ENCODE measurements around the gene ART3. TPM values are rescaled to one million over a fixed set of nuclear protein-coding genes. Genes with fewer than 3 reads are reported as not detected.

The ART3 gene
- total and polyA plus RNA-seq, 9 of the 15 experiments (the other 6 are each of a cell fraction or from before 2014, with no cell fraction given): 0.69 to 1.4 (median 1.1) TPM; not detected in 1

Other genes starting within 250 kb of the ART3 start
Only the 7 nearest of the 10 such genes appear.
- 6.8 and 10.3 TPM in 2 replicates for gene NAAA, start 133.7 kb upstream of the ART3 start, total RNA-seq (2014; rRNA removed)
- 5.1 and 5.2 TPM in 2 replicates for gene NAAA, start 133.7 kb upstream of the ART3 start, total RNA-seq (2014; rRNA removed; fragmentation: Illumina TruSeq; extraction: Trizol)
- gene NAAA, start 133.7 kb upstream of the ART3 start, total RNA-seq (2015; rRNA removed; fragmentation: Illumina TruSeq; extraction: Trizol): 6.6 and 6.7 TPM in 2 replicates
- 5.4 and 7.5 TPM in 2 replicates for gene NAAA, start 133.7 kb upstream of the ART3 start, total RNA-seq (2021)
- gene NAAA, start 133.7 kb upstream of the ART3 start, polyA plus RNA-seq (2011; rRNA removed): 6.0 and 7.9 TPM in 2 replicates
- gene NAAA, start 133.7 kb upstream of the ART3 start, polyA plus RNA-seq (2014; fragmentation: Illumina TruSeq; extraction: Trizol): 5.9 and 6.4 TPM in 2 replicates
- 1 to 10 TPM; 1.3 to 1.9 TPM for gene NAAA, start 133.7 kb upstream of the ART3 start, polyA plus RNA-seq (2014; fragmentation: Nextera tagmentation; extraction: Ambion mirVana)
- gene NAAA, start 133.7 kb upstream of the ART3 start, polyA plus RNA-seq (2014; rRNA removed): 7.3 and 9.4 TPM in 2 replicates
- 28.2 and 42.6 TPM in 2 replicates for gene SDAD1, start 83.8 kb upstream of the ART3 start, total RNA-seq (2014; rRNA removed)
- 54.1 and 64.9 TPM in 2 replicates for gene SDAD1, start 83.8 kb upstream of the ART3 start, total RNA-seq (2014; rRNA removed; fragmentation: Illumina TruSeq; extraction: Trizol)
- gene SDAD1, start 83.8 kb upstream of the ART3 start, total RNA-seq (2015; rRNA removed; fragmentation: Illumina TruSeq; extraction: Trizol): 46.6 and 48.6 TPM in 2 replicates
- 47.8 and 54.3 TPM in 2 replicates for gene SDAD1, start 83.8 kb upstream of the ART3 start, total RNA-seq (2021)
- gene SDAD1, start 83.8 kb upstream of the ART3 start, polyA plus RNA-seq (2011; rRNA removed): 21.7 and 30.4 TPM in 2 replicates
- 57.4 and 61.7 TPM in 2 replicates for gene SDAD1, start 83.8 kb upstream of the ART3 start, polyA plus RNA-seq (2014; fragmentation: Illumina TruSeq; extraction: Trizol)
- 100 to 1,000 TPM in 1 of 2 experiments, 10 to 100 TPM in 1; 71.4 to 115 TPM for gene SDAD1, start 83.8 kb upstream of the ART3 start, polyA plus RNA-seq (2014; fragmentation: Nextera tagmentation; extraction: Ambion mirVana)
- 30.3 and 32.1 TPM in 2 replicates for gene SDAD1, start 83.8 kb upstream of the ART3 start, polyA plus RNA-seq (2014; rRNA removed)
- not detected in 2 replicates for gene CXCL9, start 67.2 kb upstream of the ART3 start, total RNA-seq (2014; rRNA removed)
- gene CXCL9, start 67.2 kb upstream of the ART3 start, total RNA-seq (2014; rRNA removed; fragmentation: Illumina TruSeq; extraction: Trizol): not detected in 2 replicates
- not detected in 2 replicates for gene CXCL9, start 67.2 kb upstream of the ART3 start, total RNA-seq (2015; rRNA removed; fragmentation: Illumina TruSeq; extraction: Trizol)
- gene CXCL9, start 67.2 kb upstream of the ART3 start, total RNA-seq (2021): not detected in 2 replicates
- not detected in 2 replicates for gene CXCL9, start 67.2 kb upstream of the ART3 start, polyA plus RNA-seq (2011; rRNA removed)
- not detected in 2 replicates for gene CXCL9, start 67.2 kb upstream of the ART3 start, polyA plus RNA-seq (2014; fragmentation: Illumina TruSeq; extraction: Trizol)
- gene CXCL9, start 67.2 kb upstream of the ART3 start, polyA plus RNA-seq (2014; fragmentation: Nextera tagmentation; extraction: Ambion mirVana): not detected
- gene CXCL9, start 67.2 kb upstream of the ART3 start, polyA plus RNA-seq (2014; rRNA removed): not detected in 2 replicates
- not detected in 2 replicates for gene CXCL10, start 51.2 kb upstream of the ART3 start, total RNA-seq (2014; rRNA removed)
- gene CXCL10, start 51.2 kb upstream of the ART3 start, total RNA-seq (2014; rRNA removed; fragmentation: Illumina TruSeq; extraction: Trizol): not detected in 2 replicates
- 0.15 TPM in 1 of 2 replicates, not detected in the other for gene CXCL10, start 51.2 kb upstream of the ART3 start, total RNA-seq (2015; rRNA removed; fragmentation: Illumina TruSeq; extraction: Trizol)
- 0.18 TPM in 1 of 2 replicates, not detected in the other for gene CXCL10, start 51.2 kb upstream of the ART3 start, total RNA-seq (2021)
- gene CXCL10, start 51.2 kb upstream of the ART3 start, polyA plus RNA-seq (2011; rRNA removed): not detected in 2 replicates
- not detected in 2 replicates for gene CXCL10, start 51.2 kb upstream of the ART3 start, polyA plus RNA-seq (2014; fragmentation: Illumina TruSeq; extraction: Trizol)
- gene CXCL10, start 51.2 kb upstream of the ART3 start, polyA plus RNA-seq (2014; fragmentation: Nextera tagmentation; extraction: Ambion mirVana): under 1 TPM in 1 of 2 experiments, not detected in 1; 0.06 TPM
- 0.08 TPM in 1 of 2 replicates, not detected in the other for gene CXCL10, start 51.2 kb upstream of the ART3 start, polyA plus RNA-seq (2014; rRNA removed)
- 3.3 and 4.5 TPM in 2 replicates for gene CXCL11, start 38.6 kb upstream of the ART3 start, total RNA-seq (2014; rRNA removed)
- gene CXCL11, start 38.6 kb upstream of the ART3 start, total RNA-seq (2014; rRNA removed; fragmentation: Illumina TruSeq; extraction: Trizol): 6.8 and 8.9 TPM in 2 replicates
- 3.8 and 6.1 TPM in 2 replicates for gene CXCL11, start 38.6 kb upstream of the ART3 start, total RNA-seq (2015; rRNA removed; fragmentation: Illumina TruSeq; extraction: Trizol)
- gene CXCL11, start 38.6 kb upstream of the ART3 start, total RNA-seq (2021): 4.0 and 4.5 TPM in 2 replicates
- gene CXCL11, start 38.6 kb upstream of the ART3 start, polyA plus RNA-seq (2011; rRNA removed): 0.41 and 5.9 TPM in 2 replicates
- 5.8 and 9.1 TPM in 2 replicates for gene CXCL11, start 38.6 kb upstream of the ART3 start, polyA plus RNA-seq (2014; fragmentation: Illumina TruSeq; extraction: Trizol)
- gene CXCL11, start 38.6 kb upstream of the ART3 start, polyA plus RNA-seq (2014; fragmentation: Nextera tagmentation; extraction: Ambion mirVana): 1 to 10 TPM; 2.1 to 2.3 TPM
- 5.6 and 6.2 TPM in 2 replicates for gene CXCL11, start 38.6 kb upstream of the ART3 start, polyA plus RNA-seq (2014; rRNA removed)
- gene NUP54, start 73.7 kb downstream of the ART3 start, total RNA-seq (2014; rRNA removed): 42.5 and 58.8 TPM in 2 replicates
- gene NUP54, start 73.7 kb downstream of the ART3 start, total RNA-seq (2014; rRNA removed; fragmentation: Illumina TruSeq; extraction: Trizol): 94.6 and 113 TPM in 2 replicates
- 81.2 and 83.4 TPM in 2 replicates for gene NUP54, start 73.7 kb downstream of the ART3 start, total RNA-seq (2015; rRNA removed; fragmentation: Illumina TruSeq; extraction: Trizol)
- gene NUP54, start 73.7 kb downstream of the ART3 start, total RNA-seq (2021): 67.7 and 70.2 TPM in 2 replicates
- 89.3 and 115 TPM in 2 replicates for gene NUP54, start 73.7 kb downstream of the ART3 start, polyA plus RNA-seq (2011; rRNA removed)
- gene NUP54, start 73.7 kb downstream of the ART3 start, polyA plus RNA-seq (2014; fragmentation: Illumina TruSeq; extraction: Trizol): 65.0 and 70.5 TPM in 2 replicates
- 10 to 100 TPM; 29.6 to 43.1 TPM for gene NUP54, start 73.7 kb downstream of the ART3 start, polyA plus RNA-seq (2014; fragmentation: Nextera tagmentation; extraction: Ambion mirVana)
- 55.1 and 57.5 TPM in 2 replicates for gene NUP54, start 73.7 kb downstream of the ART3 start, polyA plus RNA-seq (2014; rRNA removed)
- 17.8 and 17.9 TPM in 2 replicates for gene SCARB2, start 139.1 kb downstream of the ART3 start, total RNA-seq (2014; rRNA removed)
- gene SCARB2, start 139.1 kb downstream of the ART3 start, total RNA-seq (2014; rRNA removed; fragmentation: Illumina TruSeq; extraction: Trizol): 19.3 and 20.0 TPM in 2 replicates
- 25.8 TPM in 2 replicates for gene SCARB2, start 139.1 kb downstream of the ART3 start, total RNA-seq (2015; rRNA removed; fragmentation: Illumina TruSeq; extraction: Trizol)
- gene SCARB2, start 139.1 kb downstream of the ART3 start, total RNA-seq (2021): 16.6 and 18.4 TPM in 2 replicates
- 17.3 and 21.0 TPM in 2 replicates for gene SCARB2, start 139.1 kb downstream of the ART3 start, polyA plus RNA-seq (2011; rRNA removed)
- 16.9 and 18.9 TPM in 2 replicates for gene SCARB2, start 139.1 kb downstream of the ART3 start, polyA plus RNA-seq (2014; fragmentation: Illumina TruSeq; extraction: Trizol)
- gene SCARB2, start 139.1 kb downstream of the ART3 start, polyA plus RNA-seq (2014; fragmentation: Nextera tagmentation; extraction: Ambion mirVana): 1 to 10 TPM; 6.1 to 8.8 TPM
- gene SCARB2, start 139.1 kb downstream of the ART3 start, polyA plus RNA-seq (2014; rRNA removed): 10.1 and 14.9 TPM in 2 replicates